Ovary (tissue), 9 donors: ENCODE data around the gene KIF5B. TPM values are rescaled to one million over a fixed set of nuclear protein-coding genes. Genes with fewer than 3 reads are reported as not detected.

Experiments used
- DNase-seq, 5 donors: peaks; one replicate each; pipeline ENCODE4 v3.0.0-alpha.2; 2019 to 2020
- H3K27ac ChIP-seq, 2 donors: fragments of 200-600 bp; one replicate each; pipeline versions ENCODE4 v1.5.1 to v1.8.0; 2019 to 2022
- H3K27me3 ChIP-seq: fragments of 200-600 bp; one replicate; pipeline ENCODE4 v1.8.0; 2022
- H3K36me3 ChIP-seq: fragments of 200-600 bp; sonication (generic); one replicate; pipeline ENCODE4 v1.5.1; 2019
- H3K4me1 ChIP-seq: one replicate; pipeline ENCODE4 v1.8.1; 2013; ENCODE audit warnings: mild to moderate bottlenecking, moderate library complexity; ENCODE audit not compliant: insufficient read depth
- H3K4me3 ChIP-seq: fragments of 200-600 bp; sonication (generic); one replicate; pipeline ENCODE4 v1.5.1; 2017
- H3K9me3 ChIP-seq, 2 donors: fragments of 200-600 bp in 1 of 2; sonication (generic) in 1 of 2; one replicate each; pipeline versions ENCODE4 v1.5.1 to v1.8.1; 2013 to 2019; ENCODE audit warnings: mild to moderate bottlenecking in 1 of 2, moderate library complexity in 1 of 2
- EP300 ChIP-seq: sonication (generic); formaldehyde crosslinking; IDR thresholded peaks from one replicate; pipeline ENCODE4 v1.6.1; 2017; ENCODE audit warnings: antibody characterized with exemption
- POLR2A ChIP-seq: fragments of 450-650 bp; IDR thresholded peaks from one replicate; pipeline ENCODE4 v1.6.1; 2017; ENCODE audit warnings: antibody characterized with exemption, mild to moderate bottlenecking, moderate library complexity
- WGBS, 3 donors: extraction: QIAGEN DNeasy Blood & Tissue Kit in 1 of 3; methylation state at CpG; one replicate each; pipeline versions ENCODE4 v1.1.5 to v1.1.7; 2013 to 2017; 5-methylcytosine and 5-hydroxymethylcytosine counted together
- intact Hi-C, 4 donors: fragments of 100-400 bp; cut with DNase I; formaldehyde crosslinking; loops; one replicate each; pipeline versions ENCODE4 v1.11.0 to v1.15.1; 2022 to 2023
- polyA plus RNA-seq, 2 donors: library from polyadenylated mRNA; stranded (reverse); fragments of 200-250 nt in 1 of 2; fragments of 350-450 nt in 1 of 2; fragmentation: Illumina TruSeq in 1 of 2; extraction: RNeasy Lipid Tissue Mini Kit (QIAGEN cat#74804) in 1 of 2; gene quantifications; one replicate each; pipeline ENCODE4 v1.2.3, GENCODE V29; 2013 to 2014
- small RNA-seq: library from RNA; depleted of rRNA; stranded (forward); fragments of <200 nt; gene quantifications from one replicate; pipeline ENCODE3, GENCODE V24; 2016
- total RNA-seq, 7 donors: library from RNA; depleted of rRNA in 2 of 7; stranded (reverse); fragments of >200 nt in 2 of 7; fragmentation: NEBNext Ultra II Directional in 3 of 7; extraction: Animal tissue kit (Norgen Biotek cat#: 25700) in 3 of 7; gene quantifications; one replicate each; pipeline versions ENCODE4 v1.1.0 to v1.2.4, GENCODE V29; 2016 to 2023
- TF ChIP-seq, protein P1 (sequence below), 3 donors: fragments of 450-650 bp in 2 of 3; fragments of 200-600 bp in 1 of 3; IDR thresholded peaks; one replicate each; pipeline versions ENCODE4 v1.5.1 to v1.8.0; 2016 to 2022; ENCODE audit warnings: antibody characterized with exemption in 3 of 3, mild to moderate bottlenecking in 1 of 3
- donor health status: DM: no; HTN: no; CAD: no; lungs with moderate emphysema.
- donor health status: DM: no; HTN: no; CAD: no.
- donor health status: Bipolar disorder and iron deficiency.
- donor health status: DM: yes; HTN: yes; CAD: no.
- donor health status: DM: no; HTN: no; CAD: no.
- donor health status: DM: yes; HTN: yes; CAD: no.

KIF5B gene
- total and polyA plus RNA-seq, 9 donors, result 29.0 to 95.8 (median 62.3) TPM

DNA sequence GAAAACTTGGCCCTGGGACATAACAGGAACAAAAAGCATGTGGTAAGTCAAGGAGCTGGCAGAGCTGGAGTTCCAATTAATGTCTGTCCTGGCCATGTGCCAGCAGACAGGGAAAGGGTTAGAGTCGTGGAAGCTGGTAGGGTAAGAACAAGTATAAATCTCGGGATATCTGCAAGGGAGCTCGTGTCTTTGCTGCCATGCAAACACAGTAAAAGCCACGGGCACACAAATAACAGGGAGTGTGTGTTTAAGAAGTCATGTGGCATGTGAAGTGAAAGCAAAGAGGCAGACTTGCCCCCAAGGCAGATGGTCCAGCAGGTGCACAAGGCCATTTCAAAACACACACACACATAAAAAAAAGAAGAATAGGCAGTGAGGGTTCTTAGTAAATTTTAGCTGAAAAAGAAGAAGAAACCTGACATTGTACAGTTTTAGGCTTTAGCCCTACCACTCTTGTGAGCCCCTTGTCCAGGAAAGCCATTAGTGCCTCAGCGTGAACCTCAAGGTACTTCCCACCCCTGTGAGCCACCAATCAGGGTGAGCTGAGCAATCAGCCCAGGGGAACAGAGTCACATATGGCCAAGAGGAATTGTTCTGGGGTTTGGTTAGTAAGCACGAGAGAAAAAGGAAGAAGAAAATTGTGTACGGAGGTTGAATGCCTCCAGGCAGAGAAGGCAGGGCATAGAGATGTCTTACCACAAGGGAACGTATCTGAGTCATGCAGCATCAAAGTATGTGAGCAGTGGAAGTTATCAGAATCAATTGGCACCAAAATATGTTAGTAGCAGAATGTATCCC is 94.7 kb downstream of the KIF5B start:
- H3K27ac ChIP-seq, result no peak overlapping the region
- no peak for DNase-seq

DNA sequence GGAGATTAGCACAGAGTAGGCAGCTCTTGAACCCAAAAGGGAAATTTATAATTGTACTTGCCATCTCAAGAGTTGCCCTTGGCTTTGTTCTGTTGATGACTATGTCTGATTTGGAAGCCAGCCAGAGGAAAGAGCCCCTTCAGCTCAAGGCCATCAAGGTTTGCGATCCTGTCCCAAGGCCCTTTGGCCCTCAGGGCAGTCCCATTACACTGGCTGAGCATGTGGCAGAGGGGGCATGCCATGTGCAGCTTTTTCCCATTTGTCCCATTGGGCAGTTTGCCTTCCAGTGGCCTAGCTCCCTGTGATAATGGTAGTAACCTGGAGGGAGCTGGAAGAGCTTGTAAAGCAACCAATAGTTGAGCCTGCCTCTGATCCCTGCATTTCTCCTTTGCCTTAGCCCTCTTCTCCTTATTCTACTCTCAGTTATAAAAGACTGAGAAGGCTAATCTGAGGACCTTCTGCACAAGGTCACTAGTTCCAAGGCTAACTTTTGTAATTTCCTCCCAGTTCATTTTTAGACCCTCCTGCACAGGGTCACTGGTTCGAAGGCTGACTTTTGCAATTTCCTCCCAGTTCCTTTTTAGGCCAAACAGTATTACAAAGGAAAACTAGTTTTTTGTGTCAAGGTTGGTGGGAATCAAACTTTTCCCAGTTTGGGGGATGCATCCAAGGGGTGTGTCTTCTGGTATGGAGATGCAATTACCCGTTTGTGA is 96.6 kb downstream of the KIF5B start:
- 42 to 58% (median 47%) methylated on average over 3 of the region's 3 CpGs for WGBS, 3 donors
- Histone ChIP-seq H3K4me3 (no peak overlapping the region), H3K27ac (no peak overlapping the region), H3K27me3 (no peaks in the 10 kb centered on the region), H3K36me3 (no peaks in the 10 kb centered on the region), H3K4me1 (peaks cover 1% of the 10 kb centered on the region), H3K9me3 (no peaks in the 10 kb centered on the region)
- intact Hi-C loops, result no loop called here
- no peak for DNase-seq
- TF ChIP-seq, protein P1, sequence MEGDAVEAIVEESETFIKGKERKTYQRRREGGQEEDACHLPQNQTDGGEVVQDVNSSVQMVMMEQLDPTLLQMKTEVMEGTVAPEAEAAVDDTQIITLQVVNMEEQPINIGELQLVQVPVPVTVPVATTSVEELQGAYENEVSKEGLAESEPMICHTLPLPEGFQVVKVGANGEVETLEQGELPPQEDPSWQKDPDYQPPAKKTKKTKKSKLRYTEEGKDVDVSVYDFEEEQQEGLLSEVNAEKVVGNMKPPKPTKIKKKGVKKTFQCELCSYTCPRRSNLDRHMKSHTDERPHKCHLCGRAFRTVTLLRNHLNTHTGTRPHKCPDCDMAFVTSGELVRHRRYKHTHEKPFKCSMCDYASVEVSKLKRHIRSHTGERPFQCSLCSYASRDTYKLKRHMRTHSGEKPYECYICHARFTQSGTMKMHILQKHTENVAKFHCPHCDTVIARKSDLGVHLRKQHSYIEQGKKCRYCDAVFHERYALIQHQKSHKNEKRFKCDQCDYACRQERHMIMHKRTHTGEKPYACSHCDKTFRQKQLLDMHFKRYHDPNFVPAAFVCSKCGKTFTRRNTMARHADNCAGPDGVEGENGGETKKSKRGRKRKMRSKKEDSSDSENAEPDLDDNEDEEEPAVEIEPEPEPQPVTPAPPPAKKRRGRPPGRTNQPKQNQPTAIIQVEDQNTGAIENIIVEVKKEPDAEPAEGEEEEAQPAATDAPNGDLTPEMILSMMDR (IDR thresholded peaks at IDR 0.05), result no peak
- TF ChIP-seq EP300, result no peak
- TF ChIP-seq POLR2A, result no peak

More for the DNA sequence above, 94.7 kb downstream of the KIF5B start:
- no peaks in the 10 kb centered on the region for H3K9me3 ChIP-seq
- H3K4me1 ChIP-seq, result peaks cover 1% of the 10 kb centered on the region
- TF ChIP-seq EP300 (no peak), POLR2A (no peak)
- TF ChIP-seq, protein P1 (IDR thresholded peaks at IDR 0.05), result no peak
- intact Hi-C loops, result no loop called here
- H3K36me3 ChIP-seq, result no peaks in the 10 kb centered on the region
- 75 to 80% (median 77%) methylated on average over 8 of the region's 8 CpGs for WGBS, 3 donors
- H3K27me3 ChIP-seq, result no peaks in the 10 kb centered on the region
- no peak overlapping the region for H3K4me3 ChIP-seq

Small RNAs within 50 kb of the gene (small RNA-seq; reads per million reads assigned to genes)
- gene RF00019, result not detected
- gene RN7SL825P, result not detected

Other genes with a start within 250 kb of the KIF5B start
- 10 to 100 TPM; 23.0 to 60.6 (median 35.7) TPM for gene ARHGAP12, start 127.6 kb downstream of the KIF5B start, total RNA-seq
- gene ARHGAP12, start 127.6 kb downstream of the KIF5B start, polyA plus RNA-seq, result 10 to 100 TPM; 13.9 to 17.7 TPM